ENCODE data around the gene OR10H4.
"Not testable (repeated sequence)": the region's sequence is repeated elsewhere in the genome, so short reads cannot be mapped to it uniquely, and the experiment has no call there.

OR10H4 gene

DNA sequence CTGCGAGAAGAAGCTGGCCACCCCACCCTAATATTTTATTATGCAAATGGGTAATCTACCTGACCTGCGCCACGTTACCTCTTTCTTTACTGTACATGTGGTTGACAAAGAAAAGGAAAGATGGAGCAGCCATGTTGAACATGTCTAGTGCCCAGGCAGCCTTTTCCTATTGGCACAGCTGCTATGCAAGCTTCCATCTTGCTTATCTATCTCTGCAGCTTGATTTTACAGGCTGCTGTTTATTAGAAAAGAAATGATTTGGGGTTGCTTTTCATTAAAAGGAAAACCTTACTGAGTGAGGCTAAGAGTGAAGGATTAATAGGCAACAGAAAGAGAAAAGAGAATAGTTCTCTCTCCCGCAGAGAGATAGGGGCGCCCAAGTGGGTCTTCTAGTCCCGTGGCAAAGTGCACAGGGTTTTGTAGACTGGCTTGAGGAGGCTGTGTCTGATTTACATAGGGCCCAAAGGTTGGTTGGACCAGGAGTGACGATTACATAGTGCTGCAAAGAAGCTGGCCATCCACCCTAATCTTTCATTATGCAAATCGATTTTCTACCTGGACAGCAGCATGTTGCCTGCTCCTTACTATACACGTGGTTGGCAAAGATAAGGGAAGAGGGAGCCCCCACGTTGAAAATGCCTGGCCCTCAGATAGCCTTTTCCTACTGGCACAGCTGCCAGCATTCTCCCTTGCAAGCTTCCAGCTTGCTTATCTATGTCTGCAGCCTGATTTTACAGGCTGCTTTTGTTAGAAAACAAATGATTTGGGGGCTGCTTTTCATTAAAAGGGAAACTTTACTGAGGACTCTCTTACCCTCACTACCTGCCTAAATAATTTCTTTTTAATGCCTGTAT, 28.3 kb downstream of the OR10H4 start:
- peaks cover 14% of the 10 kb centered on the region for H3K27me3 ChIP-seq (replicated peaks; ENCODE audit: control insufficient read depth, insufficient read depth, low read length, poor library complexity, severe bottlenecking)
- H3K27ac ChIP-seq (ENCODE audit: insufficient read depth, low read length, poor library complexity, severe bottlenecking): no peak overlapping the region
- H3K36me3 ChIP-seq (ENCODE audit: control insufficient read depth, insufficient read depth, low read length): no peaks in the 10 kb centered on the region
- H3K4me1 ChIP-seq (ENCODE audit: control insufficient read depth, insufficient read depth, low read length, poor library complexity, severe bottlenecking): no peaks in the 10 kb centered on the region
- no peaks in the 10 kb centered on the region for H3K9me3 ChIP-seq (ENCODE audit: control insufficient read depth, low read length)
- no peak overlapping the region for H3K4me3 ChIP-seq (ENCODE audit: insufficient read depth, low read depth, low read length, poor library complexity, severe bottlenecking)
- DNase-seq: no peak

DNA sequence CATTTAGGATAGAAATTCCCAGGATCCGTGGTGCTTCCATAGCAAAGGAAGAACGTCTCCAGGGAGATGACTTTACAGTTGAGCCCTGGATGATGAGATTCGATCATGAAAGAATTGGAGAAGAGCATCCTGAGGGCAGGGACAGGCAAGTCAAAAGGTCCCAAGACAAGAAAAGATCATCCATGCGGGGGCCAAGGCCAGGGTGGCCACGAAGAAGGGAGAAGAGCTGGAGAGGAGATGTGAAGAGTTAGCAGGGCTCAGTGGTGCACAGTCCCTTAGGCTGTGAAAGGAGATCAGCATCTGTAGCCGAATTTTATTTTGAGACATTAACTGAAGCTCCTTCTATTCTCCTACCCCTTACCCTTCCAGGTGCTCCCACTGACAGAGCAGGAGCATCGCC, 28.9 kb downstream of the OR10H4 start:
- H3K27ac ChIP-seq (ENCODE audit: insufficient read depth, low read length, poor library complexity, severe bottlenecking): no peak overlapping the region
- no peaks in the 10 kb centered on the region for H3K4me1 ChIP-seq (ENCODE audit: control insufficient read depth, insufficient read depth, low read length, poor library complexity, severe bottlenecking)
- H3K36me3 ChIP-seq (ENCODE audit: control insufficient read depth, insufficient read depth, low read length): no peaks in the 10 kb centered on the region
- DNase-seq: no peak
- H3K27me3 ChIP-seq (replicated peaks; ENCODE audit: control insufficient read depth, insufficient read depth, low read length, poor library complexity, severe bottlenecking): peaks cover 14% of the 10 kb centered on the region
- H3K9me3 ChIP-seq (ENCODE audit: control insufficient read depth, low read length): no peaks in the 10 kb centered on the region
- H3K4me3 ChIP-seq (ENCODE audit: insufficient read depth, low read depth, low read length, poor library complexity, severe bottlenecking): no peak overlapping the region

DNA sequence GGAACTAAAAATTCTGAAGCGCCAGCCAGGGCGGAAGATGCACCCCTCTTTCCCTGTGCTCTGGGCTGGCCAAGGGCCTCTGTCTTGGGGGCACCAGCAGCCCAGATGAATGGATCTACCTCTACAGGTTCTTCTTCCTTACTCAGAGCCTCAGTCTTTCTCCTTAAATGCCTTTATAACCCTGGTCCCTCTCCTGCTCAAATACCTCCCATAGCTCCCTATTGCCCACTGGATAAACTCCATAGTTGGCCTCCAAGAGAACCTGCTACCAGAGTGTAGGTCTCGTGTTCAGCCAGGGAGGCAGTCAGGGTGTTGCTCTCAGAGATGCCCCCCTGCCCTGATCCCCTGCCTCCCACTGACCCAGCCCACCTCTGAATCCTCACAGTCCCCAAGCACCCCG, 30.5 kb downstream of the OR10H4 start:
- H3K27ac ChIP-seq (ENCODE audit: insufficient read depth, low read length, poor library complexity, severe bottlenecking): no peak overlapping the region
- no peaks in the 10 kb centered on the region for H3K4me1 ChIP-seq (ENCODE audit: control insufficient read depth, insufficient read depth, low read length, poor library complexity, severe bottlenecking)
- no peak overlapping the region for H3K4me3 ChIP-seq (ENCODE audit: insufficient read depth, low read depth, low read length, poor library complexity, severe bottlenecking)
- no peak for DNase-seq
- H3K36me3 ChIP-seq (ENCODE audit: control insufficient read depth, insufficient read depth, low read length): no peaks in the 10 kb centered on the region
- no peaks in the 10 kb centered on the region for H3K9me3 ChIP-seq (ENCODE audit: control insufficient read depth, low read length)
- peaks cover 14% of the 10 kb centered on the region for H3K27me3 ChIP-seq (replicated peaks; ENCODE audit: control insufficient read depth, insufficient read depth, low read length, poor library complexity, severe bottlenecking)

DNA sequence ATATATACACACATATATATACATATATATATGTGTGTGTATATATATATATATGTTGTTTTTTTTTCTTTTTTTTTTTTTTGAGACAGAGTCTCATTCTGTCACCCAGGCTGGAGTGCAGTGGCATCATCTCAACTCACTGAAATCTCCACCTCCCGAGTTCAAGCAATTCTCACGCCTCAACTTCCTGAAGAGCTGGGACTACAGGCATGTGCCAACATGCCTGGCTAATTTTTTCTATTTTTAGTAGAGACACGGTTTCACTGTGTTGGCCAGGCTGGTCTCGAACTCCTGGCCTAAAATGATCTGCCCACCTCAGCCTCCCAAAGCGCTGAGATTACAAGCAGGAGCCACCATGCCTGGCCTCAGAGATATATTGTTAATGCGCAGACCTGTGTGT, 37.0 kb downstream of the OR10H4 start:
- H3K27ac ChIP-seq (ENCODE audit: insufficient read depth, low read length, poor library complexity, severe bottlenecking); H3K4me1 ChIP-seq (ENCODE audit: control insufficient read depth, insufficient read depth, low read length, poor library complexity, severe bottlenecking); DNase-seq; H3K36me3 ChIP-seq (ENCODE audit: control insufficient read depth, insufficient read depth, low read length); H3K4me3 ChIP-seq (ENCODE audit: insufficient read depth, low read depth, low read length, poor library complexity, severe bottlenecking); H3K9me3 ChIP-seq (ENCODE audit: control insufficient read depth, low read length); H3K27me3 ChIP-seq (replicated peaks; ENCODE audit: control insufficient read depth, insufficient read depth, low read length, poor library complexity, severe bottlenecking): not testable (repeated sequence)

DNA sequence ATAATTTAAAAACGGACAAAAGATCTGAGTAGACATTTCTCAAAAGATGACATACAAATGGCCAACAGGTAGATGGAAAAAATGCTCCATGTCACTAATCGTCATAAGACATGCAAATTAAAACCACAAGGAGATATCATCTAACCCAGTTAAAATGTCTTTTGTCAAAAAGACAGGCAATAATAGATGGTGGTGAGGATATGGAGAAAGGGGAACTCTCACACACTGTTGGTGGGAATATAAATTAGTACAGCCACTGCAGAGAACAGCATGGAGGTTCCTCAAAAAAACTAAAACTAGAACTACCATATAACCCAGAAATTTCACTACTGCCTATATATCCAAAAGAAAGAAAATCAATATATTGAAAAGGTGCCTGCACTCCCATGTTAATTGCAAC, 37.9 kb downstream of the OR10H4 start:
- H3K27ac ChIP-seq (ENCODE audit: insufficient read depth, low read length, poor library complexity, severe bottlenecking): no peak overlapping the region
- no peak overlapping the region for H3K4me3 ChIP-seq (ENCODE audit: insufficient read depth, low read depth, low read length, poor library complexity, severe bottlenecking)
- H3K9me3 ChIP-seq (ENCODE audit: control insufficient read depth, low read length): no peaks in the 10 kb centered on the region
- DNase-seq: no peak
- no peaks in the 10 kb centered on the region for H3K4me1 ChIP-seq (ENCODE audit: control insufficient read depth, insufficient read depth, low read length, poor library complexity, severe bottlenecking)
- H3K36me3 ChIP-seq (ENCODE audit: control insufficient read depth, insufficient read depth, low read length): no peaks in the 10 kb centered on the region
- no peaks in the 10 kb centered on the region for H3K27me3 ChIP-seq (replicated peaks; ENCODE audit: control insufficient read depth, insufficient read depth, low read length, poor library complexity, severe bottlenecking)

DNA sequence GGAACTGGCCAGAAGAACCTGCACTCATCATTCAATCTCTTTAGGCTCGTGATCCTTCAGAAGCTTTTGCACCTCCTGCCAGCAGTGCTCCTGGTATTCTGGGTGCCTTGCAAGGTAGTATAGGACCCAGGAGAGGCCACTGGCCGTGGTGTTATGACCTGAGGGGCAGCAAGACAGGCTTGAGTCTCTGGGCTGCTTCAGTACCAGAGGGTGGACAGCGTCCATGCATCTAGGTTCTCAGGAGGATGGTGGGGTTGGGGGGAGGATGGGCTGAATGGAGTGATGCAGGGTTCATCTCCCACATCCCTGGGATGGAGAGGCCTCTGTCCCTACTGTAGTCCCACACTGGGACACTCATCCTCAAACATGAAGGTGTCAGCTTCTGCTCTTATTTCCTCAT, 41.1 kb downstream of the OR10H4 start:
- no peaks in the 10 kb centered on the region for H3K4me1 ChIP-seq (ENCODE audit: control insufficient read depth, insufficient read depth, low read length, poor library complexity, severe bottlenecking)
- H3K4me3 ChIP-seq (ENCODE audit: insufficient read depth, low read depth, low read length, poor library complexity, severe bottlenecking): no peak overlapping the region
- DNase-seq: no peak
- no peak overlapping the region for H3K27ac ChIP-seq (ENCODE audit: insufficient read depth, low read length, poor library complexity, severe bottlenecking)
- H3K27me3 ChIP-seq (replicated peaks; ENCODE audit: control insufficient read depth, insufficient read depth, low read length, poor library complexity, severe bottlenecking): no peaks in the 10 kb centered on the region
- no peaks in the 10 kb centered on the region for H3K9me3 ChIP-seq (ENCODE audit: control insufficient read depth, low read length)
- H3K36me3 ChIP-seq (ENCODE audit: control insufficient read depth, insufficient read depth, low read length): no peaks in the 10 kb centered on the region

DNA sequence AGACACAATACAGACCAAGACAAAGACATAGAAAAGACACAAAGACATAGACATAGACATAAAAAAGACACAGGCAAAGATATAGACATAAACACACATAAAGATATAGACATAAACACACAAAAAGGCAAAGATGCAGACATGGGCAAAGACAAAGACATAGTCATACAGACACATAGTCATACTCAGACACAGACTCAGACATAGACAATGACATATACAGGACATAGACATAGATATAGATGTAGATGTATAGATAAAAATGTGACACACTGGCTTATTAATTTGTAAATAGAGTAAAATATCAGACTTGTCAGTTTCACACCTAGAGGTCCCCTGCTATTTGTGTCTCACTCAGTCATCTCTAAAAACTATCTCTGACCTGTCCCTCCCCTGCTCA, 42.8 kb downstream of the OR10H4 start:
- H3K4me1 ChIP-seq (ENCODE audit: control insufficient read depth, insufficient read depth, low read length, poor library complexity, severe bottlenecking): no peaks in the 10 kb centered on the region
- H3K9me3 ChIP-seq (ENCODE audit: control insufficient read depth, low read length): no peaks in the 10 kb centered on the region
- no peak for DNase-seq
- no peak overlapping the region for H3K4me3 ChIP-seq (ENCODE audit: insufficient read depth, low read depth, low read length, poor library complexity, severe bottlenecking)
- no peaks in the 10 kb centered on the region for H3K27me3 ChIP-seq (replicated peaks; ENCODE audit: control insufficient read depth, insufficient read depth, low read length, poor library complexity, severe bottlenecking)
- no peak overlapping the region for H3K27ac ChIP-seq (ENCODE audit: insufficient read depth, low read length, poor library complexity, severe bottlenecking)
- H3K36me3 ChIP-seq (ENCODE audit: control insufficient read depth, insufficient read depth, low read length): no peaks in the 10 kb centered on the region

DNA sequence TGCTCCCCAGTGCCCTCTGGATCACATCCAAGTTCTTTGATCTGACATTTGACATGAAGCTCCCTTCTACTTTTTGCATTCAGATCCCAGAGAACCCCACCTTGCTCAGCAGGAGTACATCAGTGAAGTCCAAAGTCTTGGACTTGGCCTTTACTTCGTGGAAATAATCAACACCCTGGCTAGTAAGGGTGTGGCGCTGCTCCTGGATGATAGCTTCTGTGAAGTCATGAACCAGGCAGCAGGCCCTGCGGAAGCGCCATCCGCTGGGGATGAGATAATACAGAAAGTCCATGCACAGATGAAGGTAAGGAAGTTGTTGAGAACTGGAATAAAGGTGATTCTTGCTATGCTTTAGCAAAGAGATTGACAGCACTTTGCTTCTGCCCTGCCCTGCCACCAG, 43.2 kb downstream of the OR10H4 start:
- no peak for DNase-seq
- H3K27ac ChIP-seq (ENCODE audit: insufficient read depth, low read length, poor library complexity, severe bottlenecking): no peak overlapping the region
- no peaks in the 10 kb centered on the region for H3K36me3 ChIP-seq (ENCODE audit: control insufficient read depth, insufficient read depth, low read length)
- H3K27me3 ChIP-seq (replicated peaks; ENCODE audit: control insufficient read depth, insufficient read depth, low read length, poor library complexity, severe bottlenecking): no peaks in the 10 kb centered on the region
- H3K4me3 ChIP-seq (ENCODE audit: insufficient read depth, low read depth, low read length, poor library complexity, severe bottlenecking): no peak overlapping the region
- no peaks in the 10 kb centered on the region for H3K4me1 ChIP-seq (ENCODE audit: control insufficient read depth, insufficient read depth, low read length, poor library complexity, severe bottlenecking)
- H3K9me3 ChIP-seq (ENCODE audit: control insufficient read depth, low read length): no peaks in the 10 kb centered on the region

DNA sequence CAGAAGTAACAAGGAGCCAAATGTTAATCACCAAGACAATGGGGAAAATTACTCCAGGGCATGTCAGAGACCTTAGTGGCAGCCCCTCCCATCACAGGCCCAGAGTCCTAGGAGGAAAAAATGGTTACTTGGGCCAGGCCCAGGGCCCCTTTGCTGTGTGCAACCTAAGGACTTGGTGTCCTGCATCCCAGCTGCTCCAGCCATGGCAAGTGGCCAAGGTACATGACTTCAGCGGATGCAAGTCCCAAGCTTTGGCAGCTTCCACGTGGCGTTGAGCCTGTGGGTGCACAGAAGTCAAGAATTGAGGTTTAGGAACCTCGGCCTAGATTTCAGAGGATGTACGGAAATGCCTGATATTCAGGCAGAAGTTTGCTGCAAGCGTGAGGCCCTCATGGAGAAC, 46.7 kb downstream of the OR10H4 start:
- no peaks in the 10 kb centered on the region for H3K36me3 ChIP-seq (ENCODE audit: control insufficient read depth, insufficient read depth, low read length)
- H3K9me3 ChIP-seq (ENCODE audit: control insufficient read depth, low read length): no peaks in the 10 kb centered on the region
- H3K4me3 ChIP-seq (ENCODE audit: insufficient read depth, low read depth, low read length, poor library complexity, severe bottlenecking): no peak overlapping the region
- H3K27me3 ChIP-seq (replicated peaks; ENCODE audit: control insufficient read depth, insufficient read depth, low read length, poor library complexity, severe bottlenecking): no peaks in the 10 kb centered on the region
- H3K4me1 ChIP-seq (ENCODE audit: control insufficient read depth, insufficient read depth, low read length, poor library complexity, severe bottlenecking): no peaks in the 10 kb centered on the region
- no peak for DNase-seq
- no peak overlapping the region for H3K27ac ChIP-seq (ENCODE audit: insufficient read depth, low read length, poor library complexity, severe bottlenecking)

DNA sequence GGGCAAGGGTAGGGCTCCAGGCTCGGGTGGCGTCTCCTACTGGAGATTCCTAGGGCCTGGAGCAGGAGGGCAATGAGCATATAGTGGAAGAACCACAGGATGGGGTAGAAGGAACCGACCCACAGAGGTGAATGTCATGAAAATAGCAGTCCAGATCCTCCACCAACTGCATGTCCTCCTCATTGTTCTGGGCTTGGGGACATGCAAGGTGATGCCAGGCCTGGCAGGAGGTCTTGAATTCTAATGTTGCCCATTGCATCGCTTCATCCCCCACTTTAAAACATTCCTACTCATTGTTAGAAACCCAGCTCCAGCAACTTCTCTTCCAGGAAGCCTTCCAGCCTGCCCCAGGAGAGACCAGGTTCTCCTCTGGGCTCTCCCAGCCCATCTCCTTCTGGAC, 49.4 kb downstream of the OR10H4 start:
- no peaks in the 10 kb centered on the region for H3K27me3 ChIP-seq (replicated peaks; ENCODE audit: control insufficient read depth, insufficient read depth, low read length, poor library complexity, severe bottlenecking)
- H3K4me1 ChIP-seq (ENCODE audit: control insufficient read depth, insufficient read depth, low read length, poor library complexity, severe bottlenecking): no peaks in the 10 kb centered on the region
- no peaks in the 10 kb centered on the region for H3K9me3 ChIP-seq (ENCODE audit: control insufficient read depth, low read length)
- no peak overlapping the region for H3K4me3 ChIP-seq (ENCODE audit: insufficient read depth, low read depth, low read length, poor library complexity, severe bottlenecking)
- DNase-seq: no peak
- no peak overlapping the region for H3K27ac ChIP-seq (ENCODE audit: insufficient read depth, low read length, poor library complexity, severe bottlenecking)
- no peaks in the 10 kb centered on the region for H3K36me3 ChIP-seq (ENCODE audit: control insufficient read depth, insufficient read depth, low read length)
